Lower lobe of right lung (tissue), 2 donors: ENCODE data around the gene CHRNA9. TPM values are rescaled to one million over a fixed set of nuclear protein-coding genes. Genes with fewer than 3 reads are reported as not detected.

Experiments used
- ATAC-seq, 2 donors: fragments of 200-7000 bp; cut with Tn5 transposase; one replicate each; pipeline ENCODE4 v1.9.1; 2020 to 2022; ENCODE audit warnings: mild to moderate bottlenecking in 2 of 2, moderate library complexity in 2 of 2
- DNase-seq: peaks from one replicate; pipeline ENCODE4 v3.0.0-alpha.2; 2020
- H3K27ac ChIP-seq: fragments of 200-600 bp; one replicate; pipeline ENCODE4 v1.8.0; 2022
- H3K27me3 ChIP-seq: fragments of 200-600 bp; one replicate; pipeline ENCODE4 v1.8.0; 2022; ENCODE audit warnings: low read depth
- H3K36me3 ChIP-seq: fragments of 200-600 bp; one replicate; pipeline ENCODE4 v1.8.0; 2022; ENCODE audit warnings: mild to moderate bottlenecking
- H3K4me1 ChIP-seq: fragments of 200-600 bp; one replicate; pipeline ENCODE4 v1.8.0; 2022
- H3K4me3 ChIP-seq: fragments of 200-600 bp; one replicate; pipeline ENCODE4 v1.8.0; 2022; ENCODE audit warnings: mild to moderate bottlenecking
- H3K9me3 ChIP-seq: fragments of 200-600 bp; one replicate; pipeline ENCODE4 v1.8.0; 2022
- CTCF ChIP-seq: fragments of 200-600 bp; IDR thresholded peaks from one replicate; pipeline ENCODE4 v1.8.0; 2022; ENCODE audit warnings: antibody characterized with exemption, mild to moderate bottlenecking
- intact Hi-C: fragments of 100-400 bp; cut with DNase I; formaldehyde crosslinking; loops from one replicate; pipeline ENCODE4 v1.11.0; 2022
- total RNA-seq: library from RNA; stranded (reverse); fragmentation: NEBNext Ultra II Directional; extraction: Animal tissue kit (Norgen Biotek cat#: 25700); gene quantifications from one replicate; pipeline ENCODE4 v1.2.1, GENCODE V29; 2021
- donor health status: DM: no; HTN: yes; CAD: no; lungs with severe emphysema.

The CHRNA9 gene
- total RNA-seq, 1 donor from 2014 or later, result not detected

- intact Hi-C loops, result no loop called here
- no peak for TF ChIP-seq CTCF
These were observed 22.6 kb downstream of the CHRNA9 start for GRCh38 chr4:40357738-40358137.

GRCh38 chr4:40361338-40361737 lies 26.2 kb downstream of the CHRNA9 start:
- DNase-seq (no peak), ATAC-seq (no peak)
- Histone ChIP-seq H3K9me3 (no peaks in the 10 kb centered on the region), H3K4me3 (no peak overlapping the region), H3K27me3 (no peaks in the 10 kb centered on the region), H3K27ac (no peak overlapping the region), H3K4me1 (no peaks in the 10 kb centered on the region), H3K36me3 (no peaks in the 10 kb centered on the region)
- TF ChIP-seq CTCF, result no peak
- intact Hi-C loops, result no loop called here

More at GRCh38 chr4:40357738-40358137, 22.6 kb downstream of the CHRNA9 start:
- no peaks in the 10 kb centered on the region for H3K9me3 ChIP-seq
- no peaks in the 10 kb centered on the region for H3K4me1 ChIP-seq
- H3K27ac ChIP-seq, result no peak overlapping the region
- DNase-seq, result no peak
- no peaks in the 10 kb centered on the region for H3K36me3 ChIP-seq
- no peaks in the 10 kb centered on the region for H3K27me3 ChIP-seq
- ATAC-seq, result no peak
- no peak overlapping the region for H3K4me3 ChIP-seq

- intact Hi-C loops, result no loop called here
- no peak for TF ChIP-seq CTCF
- no peaks in the 10 kb centered on the region for H3K4me1 ChIP-seq
- H3K9me3 ChIP-seq, result no peaks in the 10 kb centered on the region
- no peaks in the 10 kb centered on the region for H3K27me3 ChIP-seq
- no peaks in the 10 kb centered on the region for H3K36me3 ChIP-seq
- H3K4me3 ChIP-seq, result no peak overlapping the region
- no peak overlapping the region for H3K27ac ChIP-seq
- ATAC-seq, result peak; percentile 75 to 85
- no peak for DNase-seq
These were observed 28.3 kb downstream of the CHRNA9 start for GRCh38 chr4:40363382-40363920.

GRCh38 chr4:40363945-40364344 lies 28.8 kb downstream of the CHRNA9 start:
- Histone ChIP-seq H3K36me3 (no peaks in the 10 kb centered on the region), H3K4me3 (no peak overlapping the region), H3K27me3 (no peaks in the 10 kb centered on the region), H3K27ac (no peak overlapping the region), H3K9me3 (no peaks in the 10 kb centered on the region), H3K4me1 (no peaks in the 10 kb centered on the region)
- no peak for TF ChIP-seq CTCF
- DNase-seq, result no peak
- no peak for ATAC-seq
- intact Hi-C loops, result no loop called here

- no peak for ATAC-seq
- no peak for TF ChIP-seq CTCF
- intact Hi-C loops, result no loop called here
- no peak overlapping the region for H3K27ac ChIP-seq
- H3K9me3 ChIP-seq, result no peaks in the 10 kb centered on the region
- H3K36me3 ChIP-seq, result no peaks in the 10 kb centered on the region
- H3K4me3 ChIP-seq, result no peak overlapping the region
- DNase-seq, result no peak
- no peaks in the 10 kb centered on the region for H3K4me1 ChIP-seq
- no peaks in the 10 kb centered on the region for H3K27me3 ChIP-seq
These were observed 30.6 kb downstream of the CHRNA9 start for GRCh38 chr4:40365766-40366165.

GRCh38 chr4:40367451-40367850 lies 32.3 kb downstream of the CHRNA9 start:
- Histone ChIP-seq H3K36me3 (no peaks in the 10 kb centered on the region), H3K4me3 (no peak overlapping the region), H3K4me1 (no peaks in the 10 kb centered on the region), H3K27ac (no peak overlapping the region), H3K9me3 (no peaks in the 10 kb centered on the region), H3K27me3 (no peaks in the 10 kb centered on the region)
- ATAC-seq (no peak), DNase-seq (no peak)
- intact Hi-C loops, result no loop called here
- TF ChIP-seq CTCF, result no peak
